IPS-11a (cell line): ENCODE measurements around the gene IER3.

Experiments
- H3K4me3 ChIP-seq: one replicate; pipeline ENCODE4 v1.5.1; 2013; ENCODE audit warnings: low read depth, low read length, control low read depth

The IER3 gene

GRCh38 chr6:30709101-30709868, 35.1 kb downstream of the IER3 start:
- no peak overlapping the region for H3K4me3 ChIP-seq

- H3K4me3 ChIP-seq: no peak overlapping the region
Measured at GRCh38 chr6:30707281-30707850, 37.0 kb downstream of the IER3 start.

GRCh38 chr6:30705620-30706019, 38.7 kb downstream of the IER3 start:
- H3K4me3 ChIP-seq: no peak overlapping the region

GRCh38 chr6:30703821-30704220, 40.5 kb downstream of the IER3 start:
- H3K4me3 ChIP-seq: no peak overlapping the region

GRCh38 chr6:30703011-30703410, 41.3 kb downstream of the IER3 start:
- no peak overlapping the region for H3K4me3 ChIP-seq

- no peak overlapping the region for H3K4me3 ChIP-seq
Measured at GRCh38 chr6:30700340-30700739, 44.0 kb downstream of the IER3 start.

- H3K4me3 ChIP-seq: no peak overlapping the region
Measured at GRCh38 chr6:30696432-30696831, 47.9 kb downstream of the IER3 start.
